HG02884 (cell line): Measurements from ENCODE around the gene BACH2.

Experiments used
- ATAC-seq: cut with Tn5 transposase; IDR thresholded peaks from one replicate; pipeline ENCODE4 v1.9.1; 2021; ENCODE audit warnings: mild to moderate bottlenecking, moderate library complexity; ENCODE audit not compliant: unreplicated experiment

Gene BACH2

DNA sequence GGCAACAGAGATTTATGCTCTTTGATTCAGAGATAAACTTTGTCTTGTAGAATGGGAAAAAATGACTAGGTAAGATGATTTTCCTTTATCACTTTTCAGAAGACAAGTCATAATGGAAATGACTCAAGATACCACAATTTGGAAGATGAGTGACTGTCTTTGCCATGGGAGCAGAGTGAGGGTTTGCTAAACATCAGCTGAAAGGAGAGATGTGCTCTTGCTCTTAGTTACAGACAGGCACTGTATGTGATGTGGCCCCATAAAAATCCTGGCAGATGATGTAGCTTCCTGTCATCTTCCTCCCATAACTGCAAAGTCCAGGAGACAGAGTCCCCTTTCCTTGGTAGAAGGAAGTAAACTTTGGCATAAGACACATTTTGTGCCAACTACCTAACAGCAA is 47.6 kb downstream of the BACH2 start:
- no peak for ATAC-seq

DNA sequence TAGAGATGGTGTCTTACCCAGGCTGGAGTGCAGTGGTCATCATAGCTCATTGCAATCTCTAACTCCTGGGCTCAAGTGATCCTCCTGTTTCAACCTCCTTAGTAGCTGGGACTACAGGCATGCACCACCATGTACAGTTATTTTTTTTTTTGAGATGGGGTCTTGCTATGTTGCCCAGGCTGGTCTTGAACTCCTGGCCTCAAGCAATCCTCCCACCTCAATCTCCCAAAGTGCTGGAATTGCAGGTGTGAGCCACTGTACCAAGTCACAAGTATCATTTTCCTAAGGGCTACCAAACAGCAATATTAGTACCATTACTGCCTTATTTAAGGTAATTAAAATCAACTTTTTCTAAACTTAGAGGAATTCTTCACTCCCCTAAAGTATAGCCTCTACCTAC is 49.4 kb downstream of the BACH2 start:
- ATAC-seq, result no peak

DNA sequence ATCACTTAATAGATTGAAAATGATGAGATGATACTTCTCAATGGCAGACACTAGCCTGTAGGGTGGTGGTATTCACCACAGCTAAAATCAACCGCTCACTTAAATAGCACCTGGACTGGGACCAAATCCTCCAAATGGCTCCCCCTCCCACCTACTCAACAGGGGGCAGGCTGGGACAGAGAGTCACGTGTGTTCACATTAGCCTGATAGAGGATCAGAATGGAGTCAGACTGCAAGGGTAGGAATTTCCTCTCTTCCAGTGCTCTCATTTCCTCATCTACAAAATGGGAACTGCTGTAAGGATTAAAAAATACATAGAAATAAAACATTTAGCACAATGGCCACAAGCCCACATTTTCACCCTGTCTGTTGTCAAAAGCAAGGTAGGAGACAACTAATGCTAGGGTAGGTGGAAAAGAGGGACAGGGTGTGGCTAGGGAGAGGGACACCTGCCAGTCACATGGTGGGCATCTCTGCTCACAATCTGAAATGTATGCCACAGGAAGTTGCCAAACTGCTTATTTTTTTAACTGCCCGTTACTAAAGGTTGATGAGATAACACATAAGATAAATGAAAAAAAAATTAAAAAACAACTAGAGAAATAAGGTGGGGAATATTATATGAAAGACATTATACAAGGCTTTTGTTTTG is 55.3 kb downstream of the BACH2 start:
- ATAC-seq, result no peak

DNA sequence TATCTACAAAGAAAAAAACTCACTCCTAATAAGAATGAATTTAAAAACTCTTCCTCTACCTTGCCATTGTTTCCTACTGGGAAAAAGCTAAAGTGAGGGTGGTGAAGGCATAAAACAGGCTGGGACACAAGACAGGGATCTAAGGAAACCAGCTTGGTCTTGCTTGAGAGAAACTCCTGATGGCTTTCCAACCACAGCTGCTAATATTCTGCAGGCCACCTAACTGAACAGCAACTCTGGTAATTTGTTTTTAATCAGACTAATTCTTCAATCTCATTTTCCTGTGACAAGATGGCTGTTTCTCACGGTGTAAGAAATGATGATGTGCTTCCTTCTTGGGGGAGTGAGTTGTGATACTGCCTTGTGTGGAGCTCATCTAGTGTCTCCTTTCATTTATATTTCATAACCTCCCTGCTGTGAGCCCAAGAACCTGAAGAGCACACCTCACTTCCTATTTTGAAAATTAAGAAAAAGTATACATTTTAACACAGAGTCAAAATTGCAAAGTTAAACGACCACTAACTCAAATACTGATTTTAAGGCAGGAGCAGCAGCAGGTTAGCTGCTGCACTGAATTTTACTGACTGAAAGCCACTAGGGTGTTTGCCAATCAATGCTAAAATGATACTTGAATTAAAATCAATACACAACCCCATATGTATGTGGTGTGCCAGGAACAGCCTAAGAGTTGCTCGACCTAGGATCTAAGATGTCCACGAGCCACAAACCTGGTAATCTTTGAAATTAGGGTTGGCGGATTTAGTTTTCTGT is 58.0 kb downstream of the BACH2 start:
- ATAC-seq, result no peak

DNA sequence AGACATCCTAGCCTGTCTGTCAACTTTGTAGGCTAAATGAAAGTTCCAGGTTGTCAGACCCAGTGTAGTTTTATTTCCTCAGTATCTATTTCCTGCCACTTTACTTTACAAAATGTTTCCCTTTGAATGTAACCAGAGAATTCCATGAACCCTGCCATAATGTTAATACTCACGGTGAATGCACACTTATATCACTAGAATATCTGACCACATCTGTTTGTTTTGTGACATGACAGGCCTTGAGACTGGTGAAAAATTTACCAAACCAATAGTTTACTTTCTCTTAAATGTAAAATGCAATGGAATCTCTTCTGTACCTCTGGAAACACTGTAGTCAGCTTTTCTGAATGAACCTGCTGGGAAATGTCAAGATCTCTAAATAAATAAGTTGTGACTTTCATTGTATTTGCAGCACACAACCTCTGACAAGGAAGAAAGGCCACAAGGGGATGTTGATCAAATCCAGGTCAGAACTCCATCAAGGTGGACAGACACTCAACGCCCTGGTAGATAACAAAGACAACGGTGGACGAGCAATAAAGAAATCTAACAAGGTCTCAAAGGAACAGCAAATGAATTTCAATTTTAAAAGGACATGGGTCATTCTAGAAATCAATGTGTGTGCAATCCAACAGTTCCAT is 59.2 kb downstream of the BACH2 start:
- ATAC-seq, result no peak

DNA sequence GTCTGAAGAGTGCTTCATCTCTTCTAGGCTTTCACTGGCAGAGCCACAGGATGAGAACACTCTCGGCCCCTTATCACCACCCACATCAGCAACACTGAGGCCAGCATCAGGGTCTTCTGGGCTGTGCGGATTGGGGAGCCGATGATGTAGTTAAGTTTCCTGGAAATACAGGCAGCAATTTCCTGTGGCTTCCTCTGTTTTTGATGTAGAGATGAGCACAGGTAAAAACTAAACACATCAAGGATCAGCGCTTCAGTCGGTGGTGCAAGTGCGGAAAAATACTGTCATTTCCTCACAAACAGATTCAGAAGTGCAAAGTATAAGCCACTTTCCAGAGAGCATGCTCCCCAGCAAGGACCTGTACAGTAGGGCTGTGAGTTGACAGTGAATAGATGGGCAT is 62.6 kb downstream of the BACH2 start:
- no peak for ATAC-seq

DNA sequence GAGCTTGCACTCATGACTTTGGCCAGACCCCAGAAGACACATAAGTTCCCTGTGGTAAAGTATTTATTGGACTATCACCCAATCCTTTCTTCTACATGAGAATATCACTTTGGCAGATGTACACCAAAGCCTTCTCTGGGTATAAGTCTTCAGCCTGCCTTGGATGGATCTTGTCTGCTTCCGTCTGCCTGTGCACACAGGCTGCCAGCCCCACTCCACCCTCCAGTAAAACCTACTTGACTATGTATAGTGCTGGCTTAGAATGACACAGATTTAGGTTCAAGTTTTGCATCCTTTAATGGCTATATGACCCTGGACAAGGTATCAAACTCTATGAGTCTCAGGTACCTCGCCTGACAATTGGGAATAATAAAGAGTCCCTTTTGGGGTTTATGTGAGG is 63.4 kb downstream of the BACH2 start:
- no peak for ATAC-seq

DNA sequence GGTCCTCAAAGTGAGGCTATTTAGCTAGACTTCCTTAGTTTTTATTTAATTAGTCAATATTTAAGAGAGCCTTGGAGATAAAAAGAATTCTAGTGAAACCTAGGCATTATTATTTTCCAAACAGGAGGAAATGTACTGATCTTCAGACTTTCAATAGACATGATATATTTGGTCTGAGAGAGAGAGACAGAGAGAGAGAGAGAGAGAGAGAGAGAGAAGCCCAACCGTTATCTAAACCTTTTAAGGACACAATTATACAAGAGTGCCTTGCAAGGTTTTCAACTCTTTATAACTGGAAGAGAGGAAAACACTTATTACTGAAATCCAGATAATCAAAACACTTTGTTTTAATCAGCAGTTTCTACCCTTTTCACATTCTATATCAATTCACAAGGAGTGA is 64.8 kb downstream of the BACH2 start:
- no peak for ATAC-seq

DNA sequence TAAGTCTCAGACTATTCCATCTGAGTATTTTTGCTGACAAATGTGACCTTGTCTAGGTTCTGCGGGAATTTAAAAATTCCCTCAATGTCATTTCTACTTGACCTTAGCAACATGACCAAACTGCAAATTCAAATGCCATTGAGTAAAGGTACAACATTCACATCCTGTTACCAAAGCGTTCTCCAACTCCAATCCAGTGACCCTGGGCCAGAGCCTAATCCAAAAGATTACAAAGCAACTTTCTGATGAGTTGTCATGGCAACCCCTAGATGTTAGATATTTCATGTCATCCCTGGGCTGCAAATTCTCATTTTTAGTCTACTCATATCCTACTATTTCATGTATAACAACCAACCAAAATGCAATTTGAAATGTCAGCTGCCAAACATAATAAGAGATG is 65.3 kb downstream of the BACH2 start:
- ATAC-seq, result no peak

DNA sequence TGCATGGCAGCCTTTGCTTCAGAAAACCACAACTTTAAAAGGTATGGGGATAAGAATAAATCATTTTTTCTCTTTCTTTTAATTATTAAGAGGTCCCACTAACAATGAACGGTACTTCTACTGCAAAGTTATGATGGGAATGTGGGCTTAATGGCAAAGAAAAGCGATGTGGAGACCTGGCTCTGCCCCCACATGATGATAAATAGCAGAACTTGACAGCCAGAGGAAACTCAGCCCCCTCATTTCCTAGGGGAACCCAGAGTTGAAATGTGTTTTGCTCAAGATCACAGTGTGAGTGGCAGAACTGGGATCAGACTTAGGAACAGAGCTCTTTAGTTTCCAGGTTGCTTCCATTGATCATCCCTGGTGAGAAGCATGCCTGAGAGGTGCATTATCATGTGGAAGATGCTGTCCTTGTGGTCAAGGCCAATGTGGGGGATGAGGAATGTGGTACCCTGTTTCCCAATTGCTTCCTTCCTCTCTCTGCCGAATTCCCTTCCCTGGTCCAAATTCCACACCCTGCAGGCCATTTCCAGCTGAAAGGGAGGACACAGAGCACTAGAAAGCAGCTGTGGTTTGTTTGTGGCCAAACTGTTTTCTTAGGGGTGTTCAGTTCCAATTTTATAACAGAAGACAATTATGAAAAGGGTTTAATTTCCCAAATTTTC is 66.0 kb downstream of the BACH2 start:
- no peak for ATAC-seq

DNA sequence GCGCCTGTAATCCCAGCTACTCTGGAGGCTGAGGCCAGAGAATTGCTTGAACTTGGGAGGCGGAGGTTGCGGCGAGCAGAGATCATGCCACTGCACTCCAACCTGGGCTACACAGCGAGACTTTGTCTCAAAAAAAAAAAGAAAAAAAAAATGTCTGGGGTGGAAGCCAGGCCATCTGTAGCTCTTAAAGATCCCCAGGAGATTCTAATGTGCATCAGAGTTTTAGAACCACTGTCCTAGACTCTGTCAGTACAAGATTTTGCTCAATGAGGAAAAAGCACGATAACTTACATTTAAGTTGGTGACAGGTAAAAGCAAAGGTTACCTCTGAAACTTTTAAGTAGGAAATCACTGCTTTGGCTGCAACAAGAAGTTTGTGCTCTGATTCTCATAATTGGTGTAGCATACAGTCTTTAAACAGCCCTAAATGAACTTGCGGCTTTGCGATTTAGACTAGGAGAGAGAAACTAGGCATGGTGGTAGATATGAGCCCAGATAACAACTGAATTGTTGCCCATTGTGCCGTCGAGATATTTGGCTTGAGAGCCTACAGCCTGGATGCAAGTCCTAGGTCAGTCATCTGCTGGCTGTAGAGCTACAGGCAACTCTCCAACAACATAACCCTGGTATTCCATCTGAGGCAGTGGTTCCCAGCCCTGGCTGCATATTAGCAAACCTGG is 67.2 kb downstream of the BACH2 start:
- no peak for ATAC-seq

DNA sequence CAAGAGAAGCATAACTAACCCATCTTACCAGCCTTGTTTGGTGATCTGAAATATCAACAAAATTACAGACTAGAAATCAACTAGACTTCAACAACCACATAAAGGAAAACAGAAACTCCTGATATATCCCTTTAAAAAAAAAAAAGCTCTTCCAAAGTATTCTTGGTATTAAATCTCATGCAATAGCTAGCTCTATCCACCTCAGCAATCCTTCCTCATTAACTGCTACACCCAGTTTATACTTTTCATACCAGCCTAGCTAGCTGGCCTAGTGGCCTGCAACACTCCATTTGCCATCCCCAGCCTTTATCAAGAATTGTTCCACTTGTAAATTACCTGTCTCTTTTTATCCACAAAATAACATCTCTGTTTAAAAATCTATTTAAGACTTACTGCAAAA is 69.0 kb downstream of the BACH2 start:
- no peak for ATAC-seq

DNA sequence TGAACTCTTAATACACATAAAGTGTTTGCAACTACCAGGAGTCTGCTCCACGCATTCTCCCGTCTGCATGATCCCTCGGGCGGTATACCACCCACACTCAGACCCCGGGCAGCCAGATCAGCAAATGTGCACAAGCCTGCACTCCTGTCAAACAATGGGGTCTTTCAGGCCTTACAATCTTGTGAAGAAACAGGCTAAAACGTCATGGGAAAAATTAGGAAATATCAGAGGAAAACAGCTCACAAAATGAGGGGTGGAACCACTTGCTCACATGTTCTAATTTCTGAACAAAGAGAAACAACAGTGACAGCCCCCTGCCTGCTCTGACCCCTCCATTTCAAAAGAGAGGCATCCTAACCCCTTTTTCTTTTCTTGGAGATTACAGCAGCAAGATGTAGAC is 69.4 kb downstream of the BACH2 start:
- ATAC-seq, result no peak

DNA sequence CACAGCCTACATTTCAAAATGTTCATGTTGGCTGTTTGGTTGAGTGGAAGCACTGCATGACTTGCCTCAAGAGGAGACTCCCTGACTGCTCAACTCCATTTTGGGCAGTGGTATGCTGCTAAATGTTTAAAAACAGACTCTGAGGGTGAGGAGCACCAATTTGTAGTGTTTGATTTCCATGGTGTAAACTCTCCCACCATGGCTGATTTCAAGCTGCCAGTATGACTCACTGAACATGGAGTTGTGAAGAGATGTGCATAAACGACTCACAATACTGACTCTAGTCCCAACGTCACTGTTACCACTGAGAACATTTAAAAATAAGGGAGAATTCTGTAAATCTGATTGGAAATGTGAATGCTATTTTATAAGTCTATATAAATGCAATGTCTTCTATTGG is 70.4 kb downstream of the BACH2 start:
- ATAC-seq, result no peak

DNA sequence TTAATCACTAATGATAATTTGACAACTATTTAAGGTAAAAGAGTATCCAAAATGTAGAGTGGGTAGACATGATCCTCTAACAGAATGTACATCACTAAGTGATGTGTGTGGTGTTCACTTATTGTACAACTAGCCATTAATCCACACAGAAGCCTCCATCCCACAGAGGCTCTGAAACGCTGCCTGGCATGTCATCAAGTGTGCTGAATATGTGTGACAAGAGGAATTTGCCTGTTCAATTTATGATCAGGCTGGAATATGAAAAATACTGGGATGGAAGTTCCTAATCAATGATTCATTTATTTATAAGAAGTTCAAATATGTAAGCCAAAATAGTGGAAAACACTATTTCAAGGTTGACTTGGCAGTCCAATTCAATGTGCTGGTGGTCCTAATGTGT is 72.4 kb downstream of the BACH2 start:
- no peak for ATAC-seq

DNA sequence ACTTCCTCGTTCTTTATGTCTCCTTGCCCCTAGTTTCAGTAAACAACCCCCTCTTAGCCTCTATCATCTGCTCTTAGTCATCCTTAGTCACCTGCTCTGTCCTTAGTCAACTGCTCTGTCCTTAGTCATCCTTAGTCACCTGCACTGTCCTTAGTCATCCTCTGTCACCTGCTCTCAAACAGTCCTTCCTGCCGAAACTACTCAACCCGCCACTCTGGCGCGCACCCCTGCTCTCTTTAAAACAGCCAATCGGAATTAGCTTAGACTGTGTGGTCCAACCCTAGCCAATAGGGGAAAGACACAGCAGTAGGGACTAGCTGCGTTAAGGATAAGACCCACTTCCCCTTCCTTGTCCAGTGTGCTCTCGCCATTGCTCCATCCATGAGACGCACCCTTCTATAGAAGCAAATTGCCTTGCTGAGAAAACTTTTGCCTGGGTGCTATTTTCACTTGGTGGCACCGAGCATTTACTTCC is 73.9 kb downstream of the BACH2 start:
- ATAC-seq, result no peak

DNA sequence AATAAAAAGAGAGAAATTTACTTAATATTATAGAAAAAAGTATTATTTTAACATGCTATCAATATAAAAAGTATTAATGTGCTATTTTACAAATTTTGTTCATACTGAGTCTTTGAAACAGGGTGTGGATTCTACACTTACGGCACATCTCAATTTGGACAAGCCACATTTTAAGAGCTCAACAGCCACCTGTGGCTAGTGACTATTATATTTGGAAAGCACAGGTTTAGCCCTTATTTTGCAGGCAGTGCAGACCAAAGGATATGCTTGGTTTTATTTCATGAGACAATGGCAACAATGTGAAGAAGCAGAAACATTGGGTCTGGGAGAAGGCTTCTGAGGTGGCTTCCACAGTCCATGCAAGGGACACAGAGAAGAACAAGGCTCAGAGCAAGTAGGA is 74.6 kb downstream of the BACH2 start:
- no peak for ATAC-seq

DNA sequence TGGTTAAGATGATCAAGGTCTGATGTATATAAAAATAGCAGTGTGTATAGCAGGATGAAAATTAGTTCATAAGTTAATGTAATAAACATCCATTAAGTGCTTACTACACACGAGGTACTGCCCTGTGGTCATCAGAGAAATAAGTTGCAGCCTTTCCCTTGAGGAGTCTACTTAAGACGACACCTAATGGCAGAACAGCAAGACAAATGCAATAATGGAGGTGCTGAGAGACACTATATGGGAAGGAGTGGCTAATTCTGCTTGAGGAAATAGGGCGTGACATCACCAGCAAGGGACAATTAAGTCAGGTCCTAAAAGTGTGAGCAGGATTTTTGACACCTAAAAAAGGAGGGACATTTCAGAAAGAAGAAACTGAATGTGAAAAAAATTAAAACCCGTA is 75.2 kb downstream of the BACH2 start:
- no peak for ATAC-seq

DNA sequence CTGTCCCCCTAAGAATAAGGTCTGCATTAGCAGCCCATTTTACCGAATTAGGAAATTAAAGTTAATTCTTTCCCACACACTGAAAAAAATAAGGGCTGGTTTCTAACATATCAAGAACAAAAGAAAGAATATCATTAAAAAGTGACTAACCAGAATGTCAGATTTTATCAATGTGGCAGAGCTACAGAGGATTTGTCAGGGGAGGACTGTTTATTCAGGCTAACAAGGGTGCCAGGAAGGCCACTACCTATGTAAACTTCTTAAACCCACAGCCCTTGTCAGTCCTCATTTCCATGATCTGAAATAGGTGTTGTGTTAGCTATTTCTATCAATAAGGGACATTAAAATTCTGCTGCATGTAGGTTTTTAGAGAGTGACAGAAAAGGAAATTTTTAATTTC is 76.4 kb downstream of the BACH2 start:
- ATAC-seq, result no peak

DNA sequence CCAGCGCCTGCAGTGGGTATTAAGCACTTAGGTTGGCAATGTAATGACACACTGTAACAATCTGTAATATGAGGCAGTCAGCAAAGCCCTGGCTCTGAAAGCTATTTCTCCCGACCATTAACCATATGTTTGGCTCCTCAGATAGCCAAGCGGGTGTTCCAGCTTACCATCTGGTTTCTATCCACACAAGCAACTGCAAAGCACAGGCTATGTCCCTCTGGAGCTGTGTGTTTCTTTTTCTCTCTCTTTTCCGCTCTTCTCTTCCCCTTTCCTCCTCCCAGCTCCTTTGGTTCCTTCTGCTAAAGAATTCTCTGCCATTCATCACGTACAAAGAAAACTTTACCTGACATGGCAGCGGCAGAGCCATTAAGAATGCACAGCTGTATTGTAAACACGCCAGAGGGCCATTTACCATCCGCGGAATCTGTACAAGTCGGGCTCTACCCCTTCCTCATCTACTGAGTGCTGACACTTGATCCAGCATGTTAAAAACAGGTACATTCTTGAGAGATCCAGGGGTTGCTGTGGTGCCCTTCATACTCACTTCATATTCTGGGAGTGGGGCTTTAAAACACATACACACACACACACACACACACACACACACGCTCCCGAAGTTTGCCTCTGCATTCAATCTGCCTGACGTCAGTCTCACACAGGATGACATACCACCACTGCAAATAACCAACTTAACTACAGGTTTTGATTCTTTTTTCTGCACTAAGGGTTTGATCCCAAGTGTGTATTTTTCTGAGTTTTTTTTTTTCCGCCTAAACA is 77.2 kb downstream of the BACH2 start:
- ATAC-seq, result no peak

DNA sequence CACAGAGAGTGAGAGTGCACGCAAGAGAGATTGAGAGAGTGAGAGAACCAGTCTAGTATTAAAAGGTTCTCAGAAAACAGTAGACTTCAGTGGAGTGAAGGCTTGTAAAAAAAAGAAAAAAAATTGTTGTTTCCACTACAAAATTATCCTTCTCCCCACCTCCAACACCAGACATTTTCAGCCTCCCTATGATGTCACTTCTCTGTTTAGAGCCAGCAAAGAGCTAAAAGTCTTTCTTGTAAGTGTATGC is 77.8 kb downstream of the BACH2 start:
- ATAC-seq, result no peak
